HG02678 (cell line): ENCODE results near the gene DYNC1H1.

Source experiments
- ATAC-seq: cut with Tn5 transposase; IDR thresholded peaks from one replicate; pipeline ENCODE4 v1.9.1; 2021; ENCODE audit warnings: mild to moderate bottlenecking, moderate library complexity; ENCODE audit not compliant: unreplicated experiment

Gene DYNC1H1

DNA sequence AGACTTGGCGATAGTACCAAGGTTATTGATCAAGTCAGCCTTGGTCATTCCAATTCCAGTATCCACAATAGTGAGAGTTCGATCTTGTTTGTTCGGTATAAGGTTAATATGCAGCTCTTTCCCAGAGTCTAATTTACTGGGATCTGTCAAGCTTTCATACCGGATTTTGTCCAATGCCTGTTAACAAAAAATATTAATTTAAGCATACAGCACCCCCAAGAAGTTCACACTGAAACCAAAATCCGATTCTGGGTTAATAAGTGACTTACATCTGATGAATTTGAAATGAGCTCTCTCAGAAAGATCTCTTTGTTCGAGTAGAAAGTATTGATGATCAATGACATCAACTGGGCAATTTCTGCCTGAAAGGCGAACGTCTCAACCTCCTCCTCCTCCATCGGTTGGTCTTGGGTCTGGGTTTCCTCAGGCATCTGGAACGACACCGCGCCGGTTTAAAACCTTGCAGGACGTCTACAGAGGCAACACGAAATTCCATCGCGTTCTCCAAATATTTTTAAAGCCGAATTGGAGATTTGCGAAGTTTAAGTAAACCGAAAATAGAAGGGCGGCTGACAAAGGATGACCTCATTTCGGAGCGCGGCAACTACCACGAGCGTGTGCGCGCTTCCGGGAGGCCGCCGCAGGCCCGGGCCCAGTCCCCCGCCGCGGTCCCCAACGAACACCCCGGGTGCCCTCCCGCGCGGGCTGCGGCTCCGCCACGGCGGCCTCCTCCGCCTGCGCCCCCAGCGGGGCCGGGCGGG, 121.8 kb downstream of the DYNC1H1 start:
- ATAC-seq, result peak; percentile 27

DNA sequence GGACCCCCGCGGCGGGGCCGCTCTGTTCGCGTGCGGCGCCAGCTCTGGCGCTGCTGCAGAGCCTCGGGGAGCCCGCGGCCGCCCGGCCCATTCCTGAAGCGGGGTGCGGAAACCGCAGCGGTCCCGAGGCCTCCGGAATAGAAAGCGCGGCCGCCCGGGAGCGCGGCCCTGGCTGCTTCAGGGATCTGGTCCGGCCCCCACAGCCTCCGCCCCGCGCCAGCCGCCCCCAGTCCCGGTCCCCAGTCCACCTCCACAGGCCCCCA, 122.3 kb downstream of the DYNC1H1 start:
- no peak for ATAC-seq

DNA sequence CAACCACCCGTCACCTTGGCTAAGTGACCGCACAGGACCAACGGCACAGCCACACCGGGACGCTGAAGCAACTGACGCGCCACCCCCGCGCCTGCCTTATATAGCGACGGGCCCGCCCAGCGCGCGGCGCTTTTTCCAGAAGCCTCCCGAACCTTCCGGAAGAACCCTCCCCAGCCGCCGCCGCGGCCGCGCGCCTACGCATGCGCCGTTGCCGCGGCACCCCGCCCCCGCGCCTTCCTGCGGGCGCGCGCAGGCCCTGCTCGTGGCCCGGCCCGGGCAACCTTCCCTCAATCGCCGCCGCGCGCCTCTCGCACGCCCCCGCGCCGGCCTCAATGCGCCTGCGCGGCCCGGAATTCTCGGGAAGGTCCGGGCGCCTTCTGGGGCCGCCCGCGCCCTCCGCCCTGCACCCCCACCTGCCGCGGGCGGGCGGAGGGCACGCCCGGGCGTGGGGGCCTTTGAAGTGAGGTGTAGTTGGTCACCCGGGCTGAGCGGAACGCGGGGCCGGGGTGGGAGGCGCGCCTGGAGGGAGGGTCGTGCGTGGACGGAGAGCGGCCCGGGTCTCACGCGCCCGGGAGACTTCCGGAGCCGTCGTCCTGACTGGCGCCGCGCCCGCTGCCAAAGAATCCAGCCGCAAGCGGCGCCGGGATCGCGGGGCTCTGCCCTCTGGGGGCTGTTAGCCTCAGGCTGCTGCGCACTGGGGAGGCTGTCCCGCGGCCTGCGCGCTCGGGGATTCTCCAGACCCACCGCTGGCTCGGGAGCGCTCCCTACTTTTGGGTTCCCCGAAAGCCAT, 122.8 kb downstream of the DYNC1H1 start, which contains the start of gene HSP90AA1:
TSS of gene HSP90AA1 (minus strand) at position 73 of the 790 bp plus-strand sequence. CDS start 666 bp downstream, outside the sequence.
- ATAC-seq, result peak; percentile 84

DNA sequence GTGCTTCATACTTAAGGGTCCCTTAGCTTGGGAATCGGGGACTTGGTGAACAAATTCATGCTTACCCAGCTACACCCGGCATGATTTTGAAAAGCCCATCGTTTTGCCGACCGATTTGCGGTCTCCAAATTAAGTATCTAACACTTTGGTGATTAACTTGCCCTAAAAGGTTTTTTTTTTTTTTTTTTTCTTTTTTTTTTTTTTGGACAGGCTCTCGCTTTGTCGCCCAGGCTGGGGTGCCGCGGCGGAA, 123.3 kb downstream of the DYNC1H1 start:
- ATAC-seq, result no peak

DNA sequence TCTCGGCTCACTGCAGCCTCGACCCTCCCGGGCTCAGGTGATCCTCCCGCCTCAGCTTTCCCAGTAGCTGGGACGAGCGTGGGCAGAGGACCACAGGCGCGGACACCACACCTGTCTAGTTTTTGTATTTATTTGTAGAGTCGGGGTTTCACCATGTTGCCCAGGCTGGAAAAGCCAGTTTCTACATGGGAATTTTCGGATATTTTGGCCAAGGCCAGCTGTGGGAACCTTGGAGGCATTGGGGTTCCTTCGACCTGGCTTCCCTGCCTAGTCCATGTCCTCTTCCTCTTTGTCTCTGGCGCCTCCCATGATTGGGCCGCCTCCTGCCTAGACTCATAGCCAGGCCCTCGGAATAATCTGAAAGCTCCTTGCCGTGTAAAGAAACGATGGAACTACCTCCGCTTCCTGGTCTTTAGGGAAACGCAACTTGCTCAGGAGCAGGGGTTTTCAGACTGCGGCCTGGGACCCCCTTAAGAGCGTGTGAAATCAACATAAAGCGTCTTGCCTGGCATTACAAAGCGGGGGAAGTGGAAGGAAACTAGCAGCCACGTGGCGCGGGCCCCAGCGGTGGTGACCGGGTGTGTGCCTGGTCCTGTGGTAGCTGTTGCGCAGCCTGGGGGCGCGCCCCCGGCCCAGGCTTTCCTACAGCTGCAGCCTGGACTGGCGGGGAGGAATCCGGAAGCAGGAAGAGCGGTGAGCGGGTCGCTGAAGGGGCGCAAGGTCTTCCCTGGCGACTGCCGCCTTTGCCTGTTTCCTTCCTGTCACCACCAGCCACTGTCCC, 123.8 kb downstream of the DYNC1H1 start:
- no peak for ATAC-seq

DNA sequence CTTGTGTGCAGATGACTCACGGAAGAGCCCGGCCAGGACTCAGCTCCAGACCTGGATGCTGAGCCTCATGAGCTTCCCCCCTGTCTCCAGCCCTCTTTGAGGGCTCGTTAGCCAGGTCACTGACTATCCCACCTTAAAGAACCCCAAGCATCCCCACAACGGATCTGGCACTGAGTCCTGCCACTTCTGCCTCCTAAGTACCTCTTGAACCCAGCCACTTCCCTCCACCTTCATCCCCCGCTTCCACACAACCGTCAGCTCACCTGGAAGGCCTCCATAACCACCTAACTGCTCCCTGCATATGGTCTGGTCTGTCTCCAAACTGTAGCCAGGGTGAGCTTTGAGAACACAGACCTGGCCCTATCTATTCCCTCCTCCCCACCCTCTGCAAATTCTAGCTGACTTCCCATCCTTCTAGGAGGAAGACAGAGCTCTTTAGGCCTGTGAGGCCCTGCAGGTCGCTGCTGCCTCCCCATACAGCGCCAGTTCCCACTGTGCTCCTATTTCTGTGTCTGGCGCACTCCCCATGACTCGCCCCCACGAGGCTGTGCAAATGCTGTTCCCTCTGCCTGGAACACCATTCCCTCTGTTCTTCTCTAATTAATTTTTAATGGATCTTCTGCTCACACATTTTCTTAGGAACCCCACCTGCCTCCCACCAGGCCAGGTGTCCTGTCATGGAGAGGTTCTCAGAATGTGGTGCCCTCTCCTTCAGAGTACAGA, 125.4 kb downstream of the DYNC1H1 start:
- no peak for ATAC-seq

DNA sequence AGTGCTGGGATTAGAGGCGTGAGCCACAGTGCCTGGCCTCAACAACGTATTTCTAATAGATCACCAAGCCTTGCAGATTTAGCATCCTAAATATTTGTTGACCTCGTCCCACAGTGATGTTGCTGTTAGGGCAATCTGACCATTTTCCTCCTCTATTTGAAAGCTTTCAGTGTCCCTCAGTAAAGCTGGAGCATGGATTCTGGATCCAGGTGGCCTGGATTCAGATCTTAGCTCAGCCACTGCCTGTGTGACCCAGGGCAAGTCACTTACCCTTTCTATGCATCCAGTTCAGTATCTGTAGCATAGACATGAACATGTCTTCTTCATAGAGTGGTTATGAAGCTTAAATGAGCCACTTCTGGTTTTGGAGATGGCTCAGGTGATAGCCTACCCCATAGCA, 126.3 kb downstream of the DYNC1H1 start:
- ATAC-seq, result no peak

DNA sequence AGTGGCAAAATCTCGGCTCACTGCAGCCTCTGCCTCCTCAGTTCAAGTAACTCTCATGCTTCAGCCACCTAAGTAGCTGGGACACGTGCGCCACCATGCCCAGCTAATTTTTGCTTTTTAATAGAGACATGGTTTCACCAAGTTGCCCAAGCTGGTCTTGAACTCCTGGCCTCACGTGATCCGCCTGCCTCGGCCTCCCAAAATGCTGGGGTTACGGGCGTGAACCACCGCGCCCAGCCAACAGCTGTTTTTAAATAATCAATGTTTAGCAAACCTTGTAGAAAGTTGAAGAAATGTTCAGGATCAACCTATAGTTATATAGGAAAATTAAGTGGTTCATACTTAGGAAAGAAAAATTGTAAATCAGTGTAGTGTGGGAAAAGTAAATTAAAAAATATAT, 128.4 kb downstream of the DYNC1H1 start:
- ATAC-seq, result no peak

DNA sequence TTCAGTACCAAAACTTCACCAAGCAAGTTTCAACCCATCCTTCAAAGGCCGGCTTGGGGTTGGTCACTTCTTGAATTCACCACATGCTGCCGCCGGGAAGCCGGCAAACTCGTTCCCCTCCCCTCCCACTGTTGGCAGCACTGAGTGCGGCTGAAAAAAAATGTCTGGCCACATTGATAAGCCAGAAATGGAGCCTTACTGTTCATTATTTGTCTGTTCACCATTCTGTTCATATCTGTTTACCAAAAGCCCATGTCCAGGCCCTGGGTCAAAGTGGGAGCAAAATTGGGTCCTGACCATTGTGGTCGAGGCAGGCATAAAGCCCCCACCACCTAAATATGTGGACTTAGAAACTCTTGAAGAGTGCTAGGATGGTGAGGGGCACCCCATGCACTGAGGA, 129.7 kb downstream of the DYNC1H1 start:
- ATAC-seq, result no peak

DNA sequence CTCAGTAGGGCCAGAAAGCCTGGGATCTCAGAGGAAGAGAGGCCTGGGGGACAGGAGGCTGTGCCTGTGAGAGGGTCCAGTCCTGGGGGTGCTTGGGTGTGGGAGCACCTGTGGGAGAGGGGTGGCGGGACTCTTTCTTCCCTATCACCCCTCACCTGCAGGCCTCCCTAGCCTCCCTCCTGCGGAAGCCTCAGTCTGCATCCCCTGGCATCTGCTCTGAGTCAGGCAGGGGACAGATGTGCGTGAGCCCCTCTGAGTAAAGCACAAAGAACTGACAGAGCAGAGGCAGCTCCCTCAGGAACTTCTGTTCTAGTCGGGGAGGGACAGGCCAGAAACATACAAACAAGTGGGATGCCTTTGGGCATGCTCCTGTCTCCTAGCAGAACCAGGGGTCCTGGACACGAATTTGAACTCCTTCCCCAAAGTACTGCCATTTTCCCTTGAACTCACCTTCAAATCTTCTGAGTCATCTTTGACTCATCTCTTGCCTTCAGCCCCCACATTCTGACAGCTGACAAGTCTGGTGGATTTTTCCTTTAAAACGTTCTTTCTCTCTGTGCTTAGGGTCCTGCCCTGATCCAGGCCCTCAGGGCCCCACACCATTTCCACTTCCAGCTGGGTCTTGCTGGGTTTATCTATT, 131.0 kb downstream of the DYNC1H1 start:
- ATAC-seq, result no peak

DNA sequence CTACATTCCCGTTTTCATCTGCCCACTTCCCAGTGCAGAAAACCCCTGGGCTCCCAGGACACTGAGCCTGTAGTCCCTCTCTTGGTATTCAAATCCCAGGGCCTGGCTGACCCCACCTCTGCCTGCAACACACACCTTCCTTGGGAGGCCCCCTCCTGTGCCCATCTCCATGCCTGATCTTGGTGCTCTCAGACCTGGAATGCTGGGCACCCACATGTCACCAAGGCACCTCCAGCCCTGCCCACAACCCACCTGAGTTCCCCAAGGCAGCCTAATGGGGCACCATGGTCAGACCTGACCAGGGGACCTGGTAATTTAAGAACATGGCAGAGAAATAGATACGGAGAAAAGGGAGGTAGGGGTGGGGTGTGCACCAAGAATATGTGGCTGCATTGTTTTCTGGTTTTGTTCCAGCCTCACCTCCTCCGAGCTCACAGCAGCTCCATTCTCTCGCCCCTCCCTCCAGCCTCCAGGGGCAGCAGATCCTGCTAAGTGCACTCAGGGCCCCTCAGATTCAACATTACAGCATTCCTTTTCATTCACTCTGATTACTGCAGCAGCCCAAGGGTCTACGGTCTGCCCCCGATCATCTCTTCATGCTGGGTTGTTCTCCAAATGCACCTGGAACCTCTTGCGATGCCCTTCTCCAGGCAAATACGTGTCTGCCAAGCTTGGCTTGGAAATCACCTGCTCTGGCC, 131.6 kb downstream of the DYNC1H1 start:
- no peak for ATAC-seq

DNA sequence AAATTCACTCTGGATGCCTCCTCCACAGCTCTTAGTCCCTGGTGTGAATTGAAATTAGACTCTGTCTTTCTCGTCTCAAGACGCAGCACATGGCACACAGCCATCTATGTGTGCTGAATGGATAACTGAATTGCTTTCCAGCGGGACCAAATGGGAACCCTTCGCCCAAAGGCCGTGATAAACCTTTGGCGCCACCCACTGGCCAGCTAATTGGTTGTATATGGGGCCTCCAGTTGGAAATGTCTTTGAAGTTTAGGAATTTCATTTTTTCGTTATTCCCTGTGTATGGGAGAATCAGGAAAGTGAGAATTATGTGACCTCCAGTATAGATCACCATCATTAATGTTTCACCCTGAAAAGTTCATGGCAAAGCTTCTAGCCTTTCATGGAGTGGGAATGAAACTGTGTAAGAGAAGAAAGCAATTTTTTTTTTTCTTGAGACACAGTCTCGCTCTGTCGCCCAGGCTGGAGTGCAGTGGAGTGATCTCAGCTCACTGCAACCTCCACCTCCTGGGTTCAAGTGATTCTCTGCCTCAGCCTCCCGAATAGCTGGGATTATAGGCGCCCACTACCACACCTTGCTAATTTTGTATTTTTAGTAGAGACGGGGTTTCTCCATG, 132.3 kb downstream of the DYNC1H1 start:
- ATAC-seq, result no peak

DNA sequence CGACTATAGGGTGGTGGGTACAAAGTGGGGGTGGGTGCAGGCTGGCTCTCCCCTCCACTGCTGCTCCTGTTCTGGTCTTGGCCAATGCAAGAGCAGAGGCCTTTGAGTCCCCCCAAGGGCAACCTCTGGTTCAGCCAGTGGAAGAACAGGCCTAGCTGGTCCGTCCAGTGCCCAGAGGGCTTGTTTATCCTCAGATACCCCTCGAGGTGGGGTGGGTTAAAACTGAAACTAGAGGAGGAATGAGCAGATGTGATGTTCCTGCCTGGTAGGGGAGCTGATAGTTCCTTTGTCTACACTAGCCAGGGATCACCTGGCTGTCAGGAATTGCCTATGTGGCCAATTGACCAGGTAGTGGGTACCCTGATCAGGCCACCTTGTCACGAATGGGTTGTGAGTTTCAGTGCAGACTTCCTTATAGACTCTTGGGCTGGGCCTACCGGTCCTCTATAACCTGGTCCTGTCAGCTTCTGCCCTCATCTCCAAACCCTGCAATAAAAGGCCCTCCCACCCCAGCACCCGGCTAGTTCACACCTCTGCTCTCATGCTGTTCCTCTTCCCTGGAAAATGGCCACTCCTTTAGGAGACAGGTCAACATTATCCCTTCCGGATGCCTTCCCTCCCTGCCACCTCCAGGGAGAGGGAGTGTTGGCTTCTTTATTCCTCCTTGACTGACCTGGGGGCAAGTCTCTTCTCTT, 133.2 kb downstream of the DYNC1H1 start:
- no peak for ATAC-seq

DNA sequence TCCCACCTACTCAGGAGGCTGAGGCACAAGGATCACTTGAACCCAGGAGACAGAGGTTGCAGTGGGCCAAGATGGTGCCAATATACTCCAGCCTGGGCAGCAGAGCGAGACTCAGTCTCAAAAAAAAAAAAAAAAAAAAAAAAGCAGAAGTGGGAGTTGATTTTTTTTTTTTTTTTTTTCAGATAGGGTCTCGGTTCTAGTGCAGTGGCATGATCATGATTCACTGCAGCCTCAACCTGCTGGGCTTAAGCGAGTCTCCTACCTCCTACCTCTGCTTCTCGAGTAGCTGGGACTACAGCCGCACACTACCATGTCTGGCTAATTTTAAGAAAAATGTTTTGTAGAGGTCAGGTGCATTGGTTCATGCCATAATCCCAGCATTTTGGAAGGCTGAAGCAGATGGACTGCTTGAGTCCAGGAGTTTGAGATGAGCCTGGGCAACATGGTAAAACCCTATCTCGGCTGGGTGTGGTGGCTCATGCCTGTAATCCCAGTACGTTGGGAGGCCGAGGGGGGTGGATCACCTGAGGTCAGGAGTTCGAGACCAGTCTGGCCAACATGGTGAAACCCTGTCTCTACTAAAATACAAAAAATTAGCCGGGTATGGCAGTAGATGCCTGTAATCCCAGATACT, 138.8 kb downstream of the DYNC1H1 start:
- ATAC-seq, result no peak

DNA sequence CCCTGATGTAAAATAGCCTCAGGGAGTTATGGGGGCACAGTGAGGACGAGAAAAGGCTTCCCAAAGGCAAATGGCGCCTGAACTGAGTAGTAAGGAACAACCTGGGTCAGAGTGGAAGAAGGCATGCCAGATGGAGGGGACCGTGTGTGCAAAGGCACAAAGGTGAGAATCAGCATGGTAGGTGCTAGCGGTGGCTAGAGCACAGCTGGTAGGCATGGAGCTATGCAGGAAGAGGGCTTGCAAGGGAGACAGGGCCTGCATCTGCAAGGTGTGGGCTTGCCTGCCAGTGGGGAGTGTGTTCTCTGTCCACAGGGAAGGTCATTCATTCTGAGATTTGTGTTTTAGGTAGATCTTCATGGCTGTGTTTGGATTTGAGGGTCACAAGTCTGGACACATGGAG, 141.0 kb downstream of the DYNC1H1 start:
- no peak for ATAC-seq
